ENCODE measurements around the gene ZNF787.

The ZNF787 gene

GRCh38 chr19:56083668-56084067, 37.4 kb downstream of the ZNF787 start:
- peaks cover 0 to 5% (median 0%) of the 10 kb centered on the region in 5 donors for H3K27me3 ChIP-seq (ENCODE audit: control insufficient read depth in 5 of 5, insufficient read depth in 4 of 5, low read length in 5 of 5)
- H3K36me3 ChIP-seq (ENCODE audit: control insufficient read depth in 5 of 5, insufficient read depth in 5 of 5, low read length in 5 of 5): peaks cover 0 to 18% (median 9%) of the 10 kb centered on the region in 5 donors
- no peak overlapping the region for H3K27ac ChIP-seq (ENCODE audit: low read depth, low read length)
- H3K4me3 ChIP-seq (ENCODE audit: low read depth in 1 of 5, low read length in 5 of 5): no peak overlapping the region
- peaks cover 2 to 12% (median 9%) of the 10 kb centered on the region in 5 donors for H3K4me1 ChIP-seq (ENCODE audit: control insufficient read depth in 5 of 5, insufficient read depth in 5 of 5, low read length in 5 of 5)
- no peaks in the 10 kb centered on the region for H3K9me3 ChIP-seq (ENCODE audit: control insufficient read depth in 5 of 5, low read length in 5 of 5)
- no peak overlapping the region for H3K9ac ChIP-seq (ENCODE audit: low read length in 5 of 5)

DNA sequence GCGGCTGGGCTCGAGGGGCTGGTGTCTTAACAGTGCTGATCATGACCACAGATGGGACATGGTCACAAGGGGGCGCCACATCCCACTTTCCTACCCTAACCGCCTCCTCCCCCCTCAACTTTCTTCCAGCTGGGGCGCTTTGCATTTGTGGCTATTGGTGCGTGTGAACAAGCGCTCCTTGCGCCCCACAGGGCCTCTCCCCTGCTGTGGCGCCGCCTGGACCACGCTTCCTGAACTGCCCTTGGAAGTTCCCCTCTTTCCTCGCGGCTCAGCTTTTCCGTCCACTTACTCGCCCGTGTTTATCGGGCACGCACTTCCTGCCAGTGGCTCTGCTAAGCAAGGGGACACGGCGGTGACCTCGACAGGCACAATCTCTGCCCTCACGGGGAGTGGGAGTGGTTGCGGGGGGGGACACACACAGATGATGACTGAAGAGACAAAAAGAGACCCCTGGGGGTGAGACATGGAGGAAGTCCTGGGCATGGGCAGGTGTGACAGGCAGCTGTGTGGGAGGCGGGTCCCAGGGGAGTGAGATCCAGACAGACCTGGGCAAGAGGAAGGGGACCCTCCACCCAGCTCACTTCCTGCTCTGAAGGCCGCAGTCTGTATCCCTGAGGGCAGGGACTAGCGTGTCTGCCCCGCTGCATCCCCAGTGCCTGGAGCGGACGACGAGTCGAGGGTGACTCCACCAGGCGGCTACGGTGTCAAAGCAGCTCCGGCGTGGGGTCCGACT, 40.3 kb downstream of the ZNF787 start:
- H3K4me3 ChIP-seq (ENCODE audit: low read depth in 1 of 5, low read length in 5 of 5): peak overlapping the region; percentile 63 to 70 (median 68)
- peaks cover 0 to 8% (median 6%) of the 10 kb centered on the region in 5 donors for H3K36me3 ChIP-seq (ENCODE audit: control insufficient read depth in 5 of 5, insufficient read depth in 5 of 5, low read length in 5 of 5)
- H3K27me3 ChIP-seq (ENCODE audit: control insufficient read depth in 5 of 5, insufficient read depth in 4 of 5, low read length in 5 of 5): peaks cover 0 to 5% (median 0%) of the 10 kb centered on the region in 5 donors
- no peaks in the 10 kb centered on the region for H3K9me3 ChIP-seq (ENCODE audit: control insufficient read depth in 5 of 5, low read length in 5 of 5)
- H3K27ac ChIP-seq (ENCODE audit: low read depth, low read length): no peak overlapping the region
- peak overlapping the region in 3 of 5 donors; percentile 47 to 72 (median 53) for H3K9ac ChIP-seq (ENCODE audit: low read length in 5 of 5)
- peaks cover 2 to 12% (median 9%) of the 10 kb centered on the region in 5 donors for H3K4me1 ChIP-seq (ENCODE audit: control insufficient read depth in 5 of 5, insufficient read depth in 5 of 5, low read length in 5 of 5)

- Histone ChIP-seq H3K36me3 (ENCODE audit: control insufficient read depth in 5 of 5, insufficient read depth in 5 of 5, low read length in 5 of 5) (no peaks in the 10 kb centered on the region), H3K9ac (ENCODE audit: low read length in 5 of 5) (no peak overlapping the region), H3K4me3 (ENCODE audit: low read depth in 1 of 5, low read length in 5 of 5) (no peak overlapping the region), H3K27me3 (ENCODE audit: control insufficient read depth in 5 of 5, insufficient read depth in 4 of 5, low read length in 5 of 5) (peaks cover 0 to 5% (median 0%) of the 10 kb centered on the region in 5 donors), H3K9me3 (ENCODE audit: control insufficient read depth in 5 of 5, low read length in 5 of 5) (no peaks in the 10 kb centered on the region), H3K27ac (ENCODE audit: low read depth, low read length) (no peak overlapping the region), H3K4me1 (ENCODE audit: control insufficient read depth in 5 of 5, insufficient read depth in 5 of 5, low read length in 5 of 5) (peaks cover 2 to 12% (median 9%) of the 10 kb centered on the region in 5 donors)
These were observed 41.5 kb downstream of the ZNF787 start for GRCh38 chr19:56079609-56080008.

DNA sequence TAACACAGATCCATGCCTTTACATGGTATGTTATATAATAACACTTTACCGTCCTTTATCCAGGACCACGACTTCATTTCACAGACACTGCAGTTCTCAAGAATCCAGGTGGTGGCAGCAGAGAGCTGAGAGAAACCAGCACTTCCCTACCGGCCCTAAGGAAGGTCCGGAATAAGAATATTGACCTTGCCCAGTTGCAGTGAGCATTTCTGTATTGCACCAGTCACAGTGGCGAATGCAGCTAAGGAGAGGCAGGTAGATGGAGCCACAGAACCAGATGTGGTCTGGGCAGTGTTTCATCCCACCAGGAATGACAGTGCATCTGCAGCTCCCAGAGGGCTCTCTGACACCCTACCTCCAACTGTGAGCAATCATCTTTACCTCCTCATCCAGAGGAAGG, 44.6 kb downstream of the ZNF787 start:
- Histone ChIP-seq H3K27me3 (ENCODE audit: control insufficient read depth in 5 of 5, insufficient read depth in 4 of 5, low read length in 5 of 5) (peaks cover 0 to 4% (median 0%) of the 10 kb centered on the region in 5 donors), H3K9me3 (ENCODE audit: control insufficient read depth in 5 of 5, low read length in 5 of 5) (no peaks in the 10 kb centered on the region), H3K4me1 (ENCODE audit: control insufficient read depth in 5 of 5, insufficient read depth in 5 of 5, low read length in 5 of 5) (peaks cover 2 to 11% (median 9%) of the 10 kb centered on the region in 5 donors), H3K27ac (ENCODE audit: low read depth, low read length) (no peak overlapping the region), H3K36me3 (ENCODE audit: control insufficient read depth in 5 of 5, insufficient read depth in 5 of 5, low read length in 5 of 5) (no peaks in the 10 kb centered on the region), H3K9ac (ENCODE audit: low read length in 5 of 5) (no peak overlapping the region), H3K4me3 (ENCODE audit: low read depth in 1 of 5, low read length in 5 of 5) (no peak overlapping the region)

DNA sequence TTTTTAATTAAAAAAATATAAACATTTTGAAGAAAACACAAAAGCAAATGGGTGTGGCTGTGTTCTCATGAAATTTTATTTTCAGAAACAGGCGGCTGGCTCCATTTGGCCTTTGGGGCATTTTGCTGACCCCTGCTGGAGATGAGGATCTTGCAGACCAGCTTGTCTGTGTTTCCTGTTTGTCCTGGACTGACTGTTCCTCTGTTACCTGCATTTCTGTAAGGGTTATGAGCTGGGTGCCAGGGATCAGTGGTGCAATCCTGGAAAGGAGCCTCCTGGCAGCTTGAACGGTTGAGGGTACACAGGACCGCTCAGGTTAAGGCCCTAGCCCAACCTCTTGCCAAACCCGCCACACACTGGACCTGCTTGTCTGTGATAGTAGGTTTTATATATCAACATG, 49.9 kb downstream of the ZNF787 start:
- Histone ChIP-seq H3K9me3 (ENCODE audit: control insufficient read depth in 5 of 5, low read length in 5 of 5) (no peaks in the 10 kb centered on the region), H3K27ac (ENCODE audit: low read depth, low read length) (no peak overlapping the region), H3K4me1 (ENCODE audit: control insufficient read depth in 5 of 5, insufficient read depth in 5 of 5, low read length in 5 of 5) (peaks cover 0 to 8% (median 7%) of the 10 kb centered on the region in 5 donors)

GRCh38 chr19:56069642-56070041, 51.5 kb downstream of the ZNF787 start:
- peaks cover 0 to 2% (median 0%) of the 10 kb centered on the region in 5 donors for H3K9me3 ChIP-seq (ENCODE audit: control insufficient read depth in 5 of 5, low read length in 5 of 5)
- no peak overlapping the region for H3K4me3 ChIP-seq (ENCODE audit: low read depth in 1 of 5, low read length in 5 of 5)
- H3K36me3 ChIP-seq (ENCODE audit: control insufficient read depth in 5 of 5, insufficient read depth in 5 of 5, low read length in 5 of 5): no peaks in the 10 kb centered on the region
- H3K4me1 ChIP-seq (ENCODE audit: control insufficient read depth in 5 of 5, insufficient read depth in 5 of 5, low read length in 5 of 5): peaks cover 0 to 10% (median 7%) of the 10 kb centered on the region in 5 donors
- no peak overlapping the region for H3K9ac ChIP-seq (ENCODE audit: low read length in 5 of 5)
- H3K27ac ChIP-seq (ENCODE audit: low read depth, low read length): no peak overlapping the region
- H3K27me3 ChIP-seq (ENCODE audit: control insufficient read depth in 5 of 5, insufficient read depth in 4 of 5, low read length in 5 of 5): peaks cover 0 to 9% (median 6%) of the 10 kb centered on the region in 5 donors

More for the DNA sequence above, 49.9 kb downstream of the ZNF787 start:
- no peak overlapping the region for H3K4me3 ChIP-seq (ENCODE audit: low read depth in 1 of 5, low read length in 5 of 5)
- peaks cover 0 to 8% (median 0%) of the 10 kb centered on the region in 5 donors for H3K27me3 ChIP-seq (ENCODE audit: control insufficient read depth in 5 of 5, insufficient read depth in 4 of 5, low read length in 5 of 5)
- H3K36me3 ChIP-seq (ENCODE audit: control insufficient read depth in 5 of 5, insufficient read depth in 5 of 5, low read length in 5 of 5): no peaks in the 10 kb centered on the region
- H3K9ac ChIP-seq (ENCODE audit: low read length in 5 of 5): no peak overlapping the region

GRCh38 chr19:56066152-56067023, 54.7 kb downstream of the ZNF787 start:
- peak overlapping the region in 1 of 5 donors; percentile 33 for H3K9ac ChIP-seq (ENCODE audit: low read length in 5 of 5)
- H3K27ac ChIP-seq (ENCODE audit: low read depth, low read length): no peak overlapping the region
- peaks cover 2 to 17% (median 8%) of the 10 kb centered on the region in 5 donors for H3K27me3 ChIP-seq (ENCODE audit: control insufficient read depth in 5 of 5, insufficient read depth in 4 of 5, low read length in 5 of 5)
- H3K4me1 ChIP-seq (ENCODE audit: control insufficient read depth in 5 of 5, insufficient read depth in 5 of 5, low read length in 5 of 5): peaks cover 0 to 10% (median 7%) of the 10 kb centered on the region in 5 donors
- H3K9me3 ChIP-seq (ENCODE audit: control insufficient read depth in 5 of 5, low read length in 5 of 5): peaks cover 0 to 6% (median 0%) of the 10 kb centered on the region in 5 donors
- peak overlapping the region in 2 of 5 donors; percentile 47 to 54 for H3K4me3 ChIP-seq (ENCODE audit: low read depth in 1 of 5, low read length in 5 of 5)
- no peaks in the 10 kb centered on the region for H3K36me3 ChIP-seq (ENCODE audit: control insufficient read depth in 5 of 5, insufficient read depth in 5 of 5, low read length in 5 of 5)

GRCh38 chr19:56053596-56053995, 67.5 kb downstream of the ZNF787 start:
- Histone ChIP-seq H3K36me3 (ENCODE audit: control insufficient read depth in 5 of 5, insufficient read depth in 5 of 5, low read length in 5 of 5) (no peaks in the 10 kb centered on the region), H3K4me3 (ENCODE audit: low read depth in 1 of 5, low read length in 5 of 5) (no peak overlapping the region), H3K4me1 (ENCODE audit: control insufficient read depth in 5 of 5, insufficient read depth in 5 of 5, low read length in 5 of 5) (no peaks in the 10 kb centered on the region), H3K27me3 (ENCODE audit: control insufficient read depth in 5 of 5, insufficient read depth in 4 of 5, low read length in 5 of 5) (peaks cover 0 to 11% (median 7%) of the 10 kb centered on the region in 5 donors), H3K9ac (ENCODE audit: low read length in 5 of 5) (no peak overlapping the region), H3K27ac (ENCODE audit: low read depth, low read length) (no peak overlapping the region), H3K9me3 (ENCODE audit: control insufficient read depth in 5 of 5, low read length in 5 of 5) (peaks cover 0 to under 1% (median 0%) of the 10 kb centered on the region in 5 donors)

Measured in subcutaneous abdominal adipose tissue (tissue), 5 donors.